ENCODE data around the gene MESP1.
"Not testable (repeated sequence)": the region's sequence is repeated elsewhere in the genome, so short reads cannot be mapped to it uniquely, and the experiment has no call there.

MESP1 gene

GRCh38 chr15:89750560-89751542, at the start of gene MESP1:
MESP1 (minus strand) TSS chr15:89751249; CDS start chr15:89751231, 18 bp downstream.
- DNase-seq, result peak; percentile 74

- no peak for DNase-seq
Measured at GRCh38 chr15:89799918-89800498, 49.0 kb upstream of the MESP1 start.

GRCh38 chr15:89799011-89799911, 48.2 kb upstream of the MESP1 start:
- DNase-seq, result no peak

- DNase-seq, result no peak
Measured at GRCh38 chr15:89797678-89798201, 46.7 kb upstream of the MESP1 start.

GRCh38 chr15:89795996-89796395, 44.9 kb upstream of the MESP1 start:
- no peak for DNase-seq

GRCh38 chr15:89794627-89795241, 43.7 kb upstream of the MESP1 start:
- DNase-seq, result peak; percentile 44

GRCh38 chr15:89792106-89792805, 41.2 kb upstream of the MESP1 start:
- no peak for DNase-seq

GRCh38 chr15:89790661-89791060, 39.6 kb upstream of the MESP1 start:
- DNase-seq, result no peak

- DNase-seq, result no peak
Measured at GRCh38 chr15:89790206-89790605, 39.2 kb upstream of the MESP1 start.

GRCh38 chr15:89788585-89788984, 37.5 kb upstream of the MESP1 start:
- not testable (repeated sequence) for DNase-seq

- no peak for DNase-seq
Measured at GRCh38 chr15:89787944-89788343, 36.9 kb upstream of the MESP1 start.

- no peak for DNase-seq
Measured at GRCh38 chr15:89785774-89786140, 34.7 kb upstream of the MESP1 start.

GRCh38 chr15:89785064-89785773, 34.2 kb upstream of the MESP1 start:
- no peak for DNase-seq

- no peak for DNase-seq
Measured at GRCh38 chr15:89784686-89784960, 33.6 kb upstream of the MESP1 start.

GRCh38 chr15:89783861-89784685, 33.0 kb upstream of the MESP1 start:
- DNase-seq, result no peak

- no peak for DNase-seq
Measured at GRCh38 chr15:89783111-89783860, 32.2 kb upstream of the MESP1 start.

- not testable (repeated sequence) for DNase-seq
Measured at GRCh38 chr15:89782619-89782950, 31.5 kb upstream of the MESP1 start.

GRCh38 chr15:89781891-89782618, 31.0 kb upstream of the MESP1 start:
- DNase-seq, result no peak

GRCh38 chr15:89781055-89781454, 30.0 kb upstream of the MESP1 start:
- DNase-seq, result no peak
